Measurements from ENCODE around the gene RNF207. TPM values are rescaled to one million over a fixed set of nuclear protein-coding genes. Genes with fewer than 3 reads are reported as not detected.
A peak's percentile ranks its signal among the peaks of the same experiment; 100 is the strongest.

RNF207 gene
- total RNA-seq, 1 donor: 2.2 TPM

DNA sequence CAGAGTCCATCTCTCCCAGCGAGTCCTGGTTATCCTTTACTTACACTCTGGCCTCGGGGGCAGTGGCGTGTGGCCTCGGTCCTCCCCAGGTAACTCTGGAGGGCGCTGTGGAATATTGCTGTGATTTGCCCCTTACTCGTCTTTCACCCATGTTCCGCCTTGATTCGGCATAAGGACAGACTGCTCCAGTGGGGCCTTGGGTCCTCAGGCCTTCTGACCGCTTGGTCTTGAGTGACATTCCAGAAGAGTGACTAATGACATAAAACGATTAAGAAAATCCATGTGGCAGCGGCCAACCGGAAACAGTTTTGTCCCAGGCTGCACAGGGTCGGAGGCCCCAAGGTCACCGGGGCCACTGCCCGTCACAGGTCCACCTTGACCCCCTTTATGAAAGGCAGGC, 18.8 kb downstream of the RNF207 start:
- no peak for DNase-seq (ENCODE audit: low read depth in 2 of 3, low spot score in 2 of 3)

DNA sequence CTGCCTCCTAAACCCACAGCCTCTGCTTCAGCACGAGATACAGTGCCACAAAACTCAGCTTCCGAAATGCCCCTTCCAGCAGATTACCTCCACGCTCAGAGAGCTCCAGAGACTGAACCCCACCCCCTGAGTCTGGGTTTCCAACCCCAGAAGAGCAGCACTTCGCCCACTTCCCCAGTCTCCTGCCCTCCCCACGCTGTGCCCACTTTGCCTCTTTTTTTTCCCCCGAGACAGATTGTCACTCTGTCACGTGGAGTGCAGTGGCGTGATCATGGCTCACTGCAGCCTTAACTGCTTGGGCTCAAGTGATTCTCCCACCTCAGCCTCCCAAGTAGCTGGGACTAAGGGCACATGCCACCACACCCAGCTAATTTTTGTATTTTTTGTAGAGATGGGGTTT, 19.7 kb downstream of the RNF207 start:
- no peak for DNase-seq (ENCODE audit: low read depth in 2 of 3, low spot score in 2 of 3)

DNA sequence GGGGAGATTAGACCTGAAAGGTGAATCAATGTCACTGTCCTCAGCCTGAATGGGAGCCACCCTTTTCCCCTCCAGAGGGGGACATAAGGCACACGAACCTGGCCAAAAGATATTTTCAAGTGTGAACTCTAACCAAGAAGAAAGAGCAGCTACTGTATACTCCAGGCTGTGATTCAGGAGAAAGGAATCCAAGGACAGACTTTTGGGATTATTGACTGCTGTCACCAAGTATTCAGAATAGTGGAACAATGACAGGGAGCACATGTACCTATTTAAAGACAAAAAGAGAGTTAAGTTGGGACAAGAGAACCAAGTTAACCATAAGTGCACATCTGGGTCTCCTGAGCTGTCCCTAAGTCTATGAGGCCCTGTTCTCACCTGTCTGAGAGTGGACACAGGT, 27.5 kb downstream of the RNF207 start:
- DNase-seq (ENCODE audit: low read depth in 2 of 3, low spot score in 2 of 3): no peak

DNA sequence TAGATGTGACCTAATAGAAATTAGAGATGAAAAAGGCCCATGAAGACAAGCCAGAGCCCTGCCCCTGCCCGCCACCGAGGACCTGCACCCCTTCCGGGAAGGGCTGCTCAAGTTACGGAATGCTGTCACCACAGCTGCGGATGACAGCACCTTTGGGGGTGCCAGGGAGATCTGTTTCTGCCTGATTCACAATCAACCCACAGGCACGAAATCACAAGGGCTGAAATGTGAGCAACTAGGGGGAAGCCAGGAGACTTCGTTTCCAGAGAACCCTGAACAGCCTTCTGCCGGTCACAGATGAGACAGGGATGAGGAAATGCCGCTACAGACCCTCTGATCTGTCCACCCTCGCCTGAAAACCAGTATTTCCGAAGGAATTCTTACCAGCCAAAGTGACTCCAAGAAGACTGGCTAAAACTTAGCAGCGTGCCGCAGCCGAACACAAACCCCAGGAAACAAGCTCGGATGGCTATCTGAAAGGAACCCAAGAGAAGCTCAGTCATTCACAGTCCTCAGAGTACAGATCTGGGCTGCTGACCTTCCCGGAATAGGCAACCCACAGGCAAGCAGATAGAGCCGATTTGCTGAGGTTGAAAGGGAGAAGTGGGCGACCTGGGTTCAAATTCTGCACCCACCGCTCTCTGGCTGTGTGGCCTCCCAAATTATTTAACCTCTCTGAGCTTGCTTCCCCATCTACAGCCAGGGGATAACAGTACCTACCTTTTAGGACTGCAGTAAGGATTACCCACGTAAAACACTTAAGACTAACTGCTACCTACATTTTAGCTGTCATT, 28.8 kb downstream of the RNF207 start:
- no peak for DNase-seq (ENCODE audit: low read depth in 2 of 3, low spot score in 2 of 3)

DNA sequence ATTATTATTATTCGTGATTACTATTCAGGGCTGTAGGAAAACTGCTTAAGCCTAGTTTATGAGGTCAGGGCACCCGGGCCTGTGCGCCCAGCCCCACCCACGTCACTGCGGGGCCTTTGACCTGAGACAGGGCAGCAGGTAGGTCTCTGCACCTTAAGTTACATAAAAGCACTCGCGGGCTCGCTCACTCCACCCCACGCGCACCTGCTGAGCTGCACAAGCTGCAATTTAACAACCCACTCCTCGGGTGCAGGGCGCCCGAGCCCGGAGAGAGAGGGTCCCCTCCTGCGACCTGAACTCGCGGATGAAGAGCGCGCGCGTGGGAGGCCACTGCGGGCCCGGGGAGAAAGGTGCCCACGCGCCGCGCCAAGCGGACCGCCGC, 29.4 kb downstream of the RNF207 start:
- DNase-seq (ENCODE audit: low read depth in 2 of 3, low spot score in 2 of 3): no peak

DNA sequence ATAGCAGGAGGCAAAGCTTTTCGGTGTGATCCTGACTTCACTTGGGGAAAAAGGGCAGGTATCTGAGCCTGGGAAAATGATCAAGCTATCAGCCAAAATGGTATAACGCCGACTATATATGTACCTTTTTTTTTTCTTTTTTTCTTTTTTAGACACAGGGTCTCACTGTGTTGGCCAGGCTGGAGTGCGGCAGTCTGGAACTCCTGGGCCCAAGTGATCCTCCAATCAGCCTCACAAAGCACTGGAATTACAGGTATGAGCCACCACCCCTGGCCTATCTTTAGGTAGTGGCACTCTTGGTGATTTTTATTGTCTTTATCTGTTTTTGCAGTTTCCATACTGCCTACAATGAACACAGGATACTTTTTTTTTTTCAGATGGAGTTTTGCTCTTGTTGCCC, 31.2 kb downstream of the RNF207 start:
- DNase-seq (ENCODE audit: low read depth in 2 of 3, low spot score in 2 of 3): no peak

DNA sequence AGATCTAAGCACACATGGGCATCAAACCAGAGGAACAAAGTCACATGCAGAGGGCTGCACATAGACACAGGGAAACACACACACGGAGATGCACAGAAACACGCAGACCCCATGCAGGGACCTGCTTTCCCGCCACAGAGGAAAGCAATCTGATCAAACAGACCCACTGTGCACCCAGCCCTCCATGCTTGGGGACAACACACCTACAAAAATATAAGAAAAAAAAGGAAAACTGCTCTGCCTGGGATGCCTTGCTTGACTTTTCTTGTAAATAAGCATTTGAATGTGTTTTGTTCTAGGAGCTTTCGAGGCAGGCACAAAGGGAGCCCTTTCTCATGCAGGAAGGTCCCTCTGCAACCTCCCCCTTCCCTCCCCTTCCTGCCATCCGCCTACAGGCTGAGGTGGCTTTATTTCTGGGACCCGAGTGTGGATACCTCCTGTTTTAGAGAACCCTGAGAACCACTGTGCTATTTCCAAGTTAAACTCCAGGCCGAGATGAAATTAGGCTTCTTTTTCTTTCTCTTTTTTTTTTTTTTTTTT, 33.4 kb downstream of the RNF207 start:
- DNase-seq (ENCODE audit: low read depth in 2 of 3, low spot score in 2 of 3): no peak

DNA sequence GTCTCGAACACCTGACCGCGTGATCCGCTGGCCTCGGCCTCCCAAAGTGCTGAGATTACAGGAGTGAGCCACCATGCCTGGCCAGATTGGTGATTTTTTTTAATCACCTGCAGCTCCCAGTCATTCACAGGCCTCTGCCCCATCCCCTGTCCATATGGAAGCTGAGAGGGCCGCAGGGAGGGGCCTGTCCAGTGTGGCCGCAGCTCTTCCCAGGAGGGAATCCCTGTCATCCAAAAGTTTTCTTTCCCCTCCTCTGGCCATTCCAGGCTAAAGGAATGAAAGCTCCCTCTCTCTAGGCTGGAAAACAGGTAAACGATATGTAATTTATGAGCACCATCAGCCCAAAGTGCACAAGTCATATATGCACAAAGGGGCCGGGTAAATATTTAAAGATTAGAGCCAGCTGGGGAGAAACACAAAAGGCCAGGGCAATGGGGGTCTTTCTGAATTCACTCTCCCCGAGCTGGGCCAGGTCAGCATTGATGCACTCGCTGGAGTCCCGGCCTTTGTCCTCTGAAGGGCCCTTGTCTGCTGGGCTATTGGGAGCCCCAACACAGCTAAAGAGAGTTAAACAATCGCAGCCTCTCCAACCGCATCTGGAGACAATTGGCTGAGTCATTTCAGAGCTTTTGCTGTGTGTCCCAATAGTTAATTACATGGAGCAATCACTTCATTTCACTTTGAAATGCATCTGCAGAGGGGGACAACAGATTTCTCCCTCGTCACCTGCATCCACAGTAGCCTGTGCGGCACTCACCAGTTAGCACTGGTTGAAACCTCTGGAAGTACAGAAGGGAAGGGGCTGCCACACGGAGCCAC, 34.2 kb downstream of the RNF207 start:
- no peak for DNase-seq (ENCODE audit: low read depth in 2 of 3, low spot score in 2 of 3)

DNA sequence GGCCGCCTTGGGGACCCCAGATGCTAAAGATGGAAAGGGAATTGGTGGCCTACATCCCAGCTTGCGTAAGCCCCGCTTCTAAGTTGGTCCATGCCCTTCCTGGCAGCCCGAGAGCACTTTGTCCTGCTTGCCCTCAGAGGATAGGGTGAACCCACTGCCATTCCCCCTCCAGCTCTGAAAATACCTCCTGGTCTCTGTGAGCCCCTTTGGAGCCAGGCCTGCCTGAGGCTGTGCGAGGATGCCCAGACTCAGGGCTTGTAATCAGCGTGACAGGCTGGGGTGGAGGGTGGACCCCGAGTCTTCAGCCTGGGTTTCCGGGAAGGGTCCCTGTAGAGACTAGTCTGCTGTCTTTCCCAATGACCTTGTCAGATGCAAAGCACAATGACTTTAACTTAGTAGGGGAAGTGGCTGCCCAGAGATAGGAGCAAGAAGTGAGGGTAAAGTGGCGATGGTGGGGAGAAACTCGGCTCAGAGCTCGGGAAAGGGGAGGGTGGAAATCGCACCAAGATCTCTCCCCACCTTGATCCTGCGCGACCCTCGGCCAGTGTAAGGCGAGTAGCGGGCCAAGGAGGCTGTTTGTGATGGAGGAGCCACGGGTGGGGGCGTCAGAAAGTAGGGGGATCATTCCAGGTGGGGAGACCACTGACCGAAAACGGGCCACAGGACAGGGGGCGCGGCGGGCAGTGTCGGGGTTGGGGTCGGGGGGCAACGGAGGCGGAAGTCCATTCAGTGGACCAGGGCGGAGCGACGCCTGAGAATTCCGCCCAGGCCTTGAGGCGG, 35.4 kb downstream of the RNF207 start:
- no peak for DNase-seq (ENCODE audit: low read depth in 2 of 3, low spot score in 2 of 3)

DNA sequence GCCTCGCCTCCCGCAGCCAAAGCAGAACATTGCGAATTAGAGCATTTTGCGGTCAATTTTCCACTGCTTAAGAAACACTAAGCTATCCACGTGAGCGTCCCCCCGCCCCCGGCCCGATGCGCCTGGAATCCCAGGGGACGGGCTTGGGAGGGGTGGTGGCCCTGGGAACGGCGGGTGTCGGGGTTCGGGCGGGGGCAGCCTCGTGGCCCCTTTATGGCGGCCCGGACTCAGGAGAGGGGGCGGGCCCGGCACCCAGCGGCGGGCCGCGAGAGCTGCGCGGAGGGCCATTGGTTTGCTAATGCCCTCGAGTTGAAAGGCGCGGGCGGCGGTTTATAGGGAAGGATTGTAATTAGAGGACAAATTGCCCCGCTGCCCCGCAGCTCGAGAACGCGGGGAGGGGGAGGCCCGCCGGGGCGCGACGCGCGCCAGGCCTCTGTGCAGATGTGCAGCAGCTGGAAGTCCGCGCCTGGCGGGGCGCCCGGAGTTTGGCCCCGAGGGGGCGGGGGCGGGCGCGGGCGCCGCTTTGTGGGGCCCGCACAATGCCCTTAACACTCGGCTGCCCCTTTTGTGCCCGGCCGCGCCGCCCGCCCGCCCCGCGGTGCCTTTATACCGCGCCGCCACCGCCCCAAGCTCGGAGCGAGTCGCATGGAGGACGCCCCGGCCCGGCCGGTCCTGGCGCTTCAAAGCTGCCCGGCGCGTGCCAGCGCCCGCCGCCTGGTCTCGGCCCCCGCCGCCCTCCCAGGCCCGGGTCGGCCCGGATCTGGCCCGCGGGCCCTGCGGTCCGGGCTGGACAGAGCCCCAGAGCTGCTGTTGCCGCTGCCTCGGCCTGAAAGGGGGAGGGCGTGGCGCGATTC, 36.2 kb downstream of the RNF207 start:
- no peak for DNase-seq (ENCODE audit: low read depth in 2 of 3, low spot score in 2 of 3)

DNA sequence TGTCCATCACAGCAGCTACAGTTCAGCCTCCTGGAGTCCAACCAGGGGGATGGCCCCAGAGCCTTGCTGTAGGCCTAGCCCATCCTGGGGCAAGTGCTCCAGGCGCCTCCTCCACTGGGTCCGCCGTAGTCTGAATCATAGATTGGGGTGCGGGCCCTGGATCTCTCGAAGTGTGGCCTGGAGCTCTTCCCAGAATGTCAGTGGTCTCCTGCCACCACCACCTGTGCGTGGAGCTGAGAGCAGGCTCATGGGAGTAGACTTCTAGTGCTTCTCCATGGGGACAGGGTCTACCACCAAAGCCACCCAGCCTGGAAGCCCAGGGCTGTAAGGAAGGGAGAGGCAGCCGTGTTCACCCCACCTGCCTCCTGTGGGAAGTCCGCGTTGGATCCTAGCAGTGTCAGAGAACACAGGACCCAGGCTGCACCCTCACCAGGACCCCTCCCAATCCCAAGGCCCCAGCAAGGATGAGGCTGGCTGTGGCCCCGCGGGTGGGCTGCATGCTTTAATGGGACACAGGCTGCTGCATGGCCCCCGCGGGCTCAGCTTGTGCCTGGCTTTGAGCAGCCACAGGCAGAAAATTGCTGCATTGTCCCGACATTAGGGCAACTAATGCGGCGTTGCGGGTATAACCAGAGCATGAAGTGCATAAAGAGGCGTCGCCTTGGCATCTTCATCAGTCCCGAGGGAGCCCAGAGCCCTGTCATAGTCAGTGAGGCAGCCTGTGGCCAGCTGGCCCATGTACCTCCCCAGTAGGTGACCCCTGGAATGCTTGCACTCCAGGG, 37.3 kb downstream of the RNF207 start:
- no peak for DNase-seq (ENCODE audit: low read depth in 2 of 3, low spot score in 2 of 3)

DNA sequence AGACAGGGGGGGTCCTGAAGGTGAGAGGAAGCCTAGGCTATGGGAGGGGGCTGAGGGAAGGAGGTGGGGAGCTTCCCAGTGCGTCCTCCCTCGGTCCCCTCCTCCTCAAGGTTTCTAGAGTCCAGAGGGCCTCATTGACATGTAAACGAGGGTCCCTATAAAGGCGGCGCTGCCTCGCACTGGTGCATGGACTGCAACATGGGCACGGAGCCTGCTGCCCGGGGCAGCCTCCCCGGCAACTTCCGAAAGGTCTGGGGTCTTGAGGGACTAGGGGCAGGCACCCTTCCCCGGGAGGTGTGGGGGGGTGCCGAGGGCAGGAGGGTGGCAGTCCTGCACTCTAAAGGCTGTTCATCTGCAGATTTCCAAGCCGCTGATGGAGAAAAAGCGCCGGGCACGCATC, 38.1 kb downstream of the RNF207 start, which contains the start of gene HES3:
HES3 (plus strand) TSS at position 187 of the 400 bp plus-strand sequence; CDS start at position 374, 187 bp downstream.
- no peak for DNase-seq (ENCODE audit: low read depth in 2 of 3, low spot score in 2 of 3)

DNA sequence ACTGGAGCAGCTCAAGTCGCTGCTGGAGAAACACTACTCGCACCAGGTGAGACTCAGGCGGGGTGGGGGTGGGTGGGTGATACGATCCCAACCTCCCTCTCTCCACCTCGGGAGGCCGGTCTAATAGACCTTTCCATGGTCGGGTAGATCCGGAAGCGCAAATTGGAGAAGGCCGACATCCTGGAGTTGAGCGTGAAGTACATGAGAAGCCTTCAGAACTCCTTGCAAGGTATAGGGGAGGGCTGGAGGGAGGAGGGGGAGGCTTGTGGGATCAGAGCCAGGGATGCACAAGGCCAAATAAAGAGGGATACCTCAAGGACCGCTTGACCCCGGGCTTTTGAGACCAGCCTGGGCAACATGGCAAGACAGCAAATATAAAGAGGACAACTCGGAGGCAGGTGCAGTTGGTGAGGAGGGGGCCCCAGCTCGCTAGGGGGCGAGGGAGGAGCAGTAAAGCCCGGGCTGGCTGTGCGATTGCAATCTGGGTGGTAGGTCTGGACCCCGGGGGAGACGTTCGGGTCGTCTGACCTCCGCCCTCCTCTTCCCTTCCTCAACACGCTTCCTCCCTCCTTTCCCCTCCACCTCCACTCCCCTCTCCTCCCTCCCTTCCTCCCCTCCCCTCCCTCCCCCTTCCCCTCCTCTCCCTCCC, 38.6 kb downstream of the RNF207 start:
- no peak for DNase-seq (ENCODE audit: low read depth in 2 of 3, low spot score in 2 of 3)

DNA sequence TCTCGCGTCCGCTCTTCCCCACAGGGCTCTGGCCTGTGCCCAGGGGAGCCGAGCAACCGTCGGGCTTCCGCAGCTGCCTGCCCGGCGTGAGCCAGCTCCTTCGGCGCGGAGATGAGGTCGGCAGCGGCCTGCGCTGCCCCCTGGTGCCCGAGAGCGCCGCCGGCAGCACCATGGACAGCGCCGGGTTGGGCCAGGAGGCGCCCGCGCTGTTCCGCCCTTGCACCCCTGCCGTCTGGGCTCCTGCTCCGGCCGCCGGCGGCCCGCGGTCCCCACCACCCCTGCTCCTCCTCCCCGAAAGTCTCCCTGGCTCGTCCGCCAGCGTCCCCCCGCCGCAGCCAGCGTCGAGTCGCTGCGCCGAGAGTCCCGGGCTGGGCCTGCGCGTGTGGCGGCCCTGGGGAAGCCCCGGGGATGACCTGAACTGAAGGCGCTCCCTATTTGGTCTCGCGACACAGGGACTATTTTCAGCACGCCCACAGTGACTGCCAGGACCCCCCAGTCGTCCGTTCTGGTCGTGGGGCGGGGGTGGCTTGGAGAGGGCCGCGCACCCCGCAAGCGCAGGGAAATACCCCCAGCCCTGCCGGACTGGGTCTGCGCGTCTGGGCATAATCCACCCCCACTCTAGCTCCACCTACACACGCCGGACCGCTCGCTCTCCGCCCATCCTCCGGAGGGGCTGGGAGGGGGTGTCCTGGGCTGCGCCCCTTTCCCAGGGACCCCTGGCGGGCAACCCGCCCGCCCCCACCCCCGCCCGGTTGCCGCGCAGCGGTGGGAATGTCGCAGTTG, 39.4 kb downstream of the RNF207 start:
- DNase-seq (ENCODE audit: low read depth in 2 of 3, low spot score in 2 of 3): peak; percentile 77 to 86 (median 85)

DNA sequence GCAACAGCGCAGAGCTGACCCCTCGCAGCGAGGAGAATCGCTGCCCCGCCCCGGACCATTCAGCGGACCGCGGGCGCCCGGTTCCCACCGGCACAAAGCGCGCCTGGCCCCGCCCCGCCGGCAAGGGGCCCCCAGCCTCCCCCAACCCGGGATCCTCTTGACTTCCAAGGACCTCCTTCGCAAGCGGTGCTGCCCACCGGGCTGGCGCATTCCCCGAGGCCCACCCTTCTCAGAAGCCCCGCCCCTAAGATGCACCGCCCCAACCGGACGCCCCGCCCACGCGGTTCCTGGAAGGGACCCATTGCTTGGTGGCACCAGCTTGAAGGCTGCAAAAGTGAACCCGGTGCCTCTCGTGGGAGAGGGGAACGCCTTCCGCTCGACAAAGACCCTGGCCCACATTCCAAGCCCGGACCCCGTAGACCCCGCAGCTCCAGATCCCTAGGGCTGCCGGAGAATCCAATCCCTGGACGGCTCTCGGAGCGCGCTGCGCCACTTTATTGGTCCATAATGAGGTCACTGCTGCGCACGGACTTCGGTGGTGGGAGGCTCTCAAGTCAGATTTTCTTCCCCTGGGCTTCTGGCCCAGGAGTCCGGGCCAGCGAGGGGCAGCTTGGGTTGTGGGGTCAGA, 40.1 kb downstream of the RNF207 start:
- no peak for DNase-seq (ENCODE audit: low read depth in 2 of 3, low spot score in 2 of 3)

DNA sequence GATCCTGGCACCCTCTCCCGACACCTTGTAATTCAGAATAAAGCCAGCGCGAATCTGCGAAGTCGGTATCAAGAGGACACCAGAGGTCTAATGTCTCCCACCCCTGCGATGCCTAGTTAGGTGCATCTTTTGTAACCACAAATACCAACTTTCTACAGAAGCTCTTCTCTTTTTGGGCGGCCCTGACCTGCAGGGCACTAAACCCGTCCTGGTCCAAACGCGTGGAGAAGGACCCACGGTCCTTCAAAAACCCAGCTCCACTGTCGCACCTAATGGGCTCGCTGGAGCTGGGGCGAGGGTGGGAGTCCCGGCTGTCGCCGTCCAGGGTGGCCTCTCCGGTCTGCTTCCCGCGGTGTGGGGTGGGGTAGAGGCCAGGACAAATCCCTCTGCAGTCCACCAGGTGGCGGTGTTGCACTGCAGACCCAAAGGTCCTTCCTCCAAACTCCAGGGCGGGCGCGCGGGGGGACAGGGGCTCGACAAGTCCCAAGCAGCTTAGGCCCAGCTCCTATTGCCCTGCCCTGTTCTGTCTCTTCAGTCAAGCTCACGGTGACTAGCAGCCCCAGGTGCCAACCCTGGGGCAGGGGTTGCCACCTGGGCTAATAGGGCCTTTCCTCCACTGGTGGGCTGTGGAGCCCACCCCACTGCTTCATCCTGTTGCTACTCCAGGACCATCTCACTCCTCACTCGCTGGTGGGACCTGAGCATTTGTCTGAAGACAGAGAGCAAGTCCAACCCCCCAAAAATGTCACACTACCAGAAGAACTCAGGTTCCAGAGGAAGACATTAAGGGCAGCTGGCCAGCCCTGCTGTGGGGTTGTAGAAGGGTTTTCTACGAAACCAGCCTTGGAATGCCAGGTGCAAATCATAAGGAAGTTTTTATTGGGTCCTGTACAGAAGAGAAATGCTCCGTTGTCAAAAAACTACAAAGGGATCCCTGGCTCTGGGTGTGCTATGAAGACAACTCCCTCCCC, 40.9 kb downstream of the RNF207 start:
- DNase-seq (ENCODE audit: low read depth in 2 of 3, low spot score in 2 of 3): peak; percentile 73 to 89 (median 82)
